Activated B cell treated with CpG ODN at 0.5 μM for 24 hours (primary cell): ENCODE data around the gene AIFM2. TPM values are rescaled to one million over a fixed set of nuclear protein-coding genes. Genes with fewer than 3 reads are reported as not detected.

Experiments
- ATAC-seq: fragments of 200-7000 bp; cut with Tn5 transposase; one replicate; pipeline ENCODE4 v1.10.0; 2021; ENCODE audit warnings: low read depth, mild to moderate bottlenecking, moderate library complexity
- CTCF ChIA-PET: fragments of 350-600 bp; sonication (Branson Sonifier 250); formaldehyde crosslinking; loops from one replicate; lab custom pipeline; 2021; ENCODE audit warnings: antibody characterized with exemption; lab: Charles Lee
- POLR2A ChIA-PET: fragments of 350-600 bp; sonication (Branson Sonifier 250); formaldehyde crosslinking; loops from one replicate; lab custom pipeline; 2021; ENCODE audit warnings: antibody characterized with exemption; lab: Charles Lee
- DNase-seq: peaks from one replicate; pipeline ENCODE4 v3.0.0; 2022
- H3K27ac Mint-ChIP-seq: one replicate; pipeline ENCODE4 v1.8.0; 2020; ENCODE audit warnings: mixed read lengths
- H3K27me3 Mint-ChIP-seq: one replicate; pipeline ENCODE4 v1.8.0; 2021; ENCODE audit warnings: mixed read lengths
- H3K36me3 Mint-ChIP-seq: one replicate; pipeline ENCODE4 v1.8.0; 2021; ENCODE audit warnings: low read depth, mixed read lengths
- H3K4me1 Mint-ChIP-seq: one replicate; pipeline ENCODE4 v1.8.0; 2021; ENCODE audit warnings: mixed read lengths
- H3K4me3 Mint-ChIP-seq: one replicate; pipeline ENCODE4 v1.8.0; 2020; ENCODE audit warnings: mild to moderate bottlenecking, mixed read lengths
- H3K9me3 Mint-ChIP-seq: one replicate; pipeline ENCODE4 v1.8.0; 2020; ENCODE audit warnings: mixed read lengths
- CTCF ChIP-seq: fragments of 200-600 bp; IDR thresholded peaks from one replicate; pipeline ENCODE4 v1.8.0; 2022; ENCODE audit warnings: antibody characterized with exemption, mild to moderate bottlenecking
- intact Hi-C: fragments of 100-400 bp; cut with micrococcal nuclease; formaldehyde crosslinking; loops from one replicate; pipeline ENCODE4 v1.15.1; 2024
- total RNA-seq: library from RNA; stranded (reverse); gene quantifications from 2 replicates; pipeline ENCODE4 v1.2.3, GENCODE V29; 2022

Gene AIFM2
- total RNA-seq, 1 donor from 2014 or later: 10.8 TPM

- CTCF ChIA-PET: no interaction called here
- Mint-ChIP-seq H3K27me3 (no peaks in the 10 kb centered on the region), H3K27ac (no peak overlapping the region), H3K36me3 (peaks cover 18% of the 10 kb centered on the region), H3K4me3 (no peak overlapping the region), H3K4me1 (peaks cover 3% of the 10 kb centered on the region), H3K9me3 (no peaks in the 10 kb centered on the region)
- no peak for ATAC-seq
- TF ChIP-seq CTCF: no peak
- no peak for DNase-seq
- POLR2A ChIA-PET: no interaction called here
- intact Hi-C loops: no loop called here
Observed at GRCh38 chr10:70121281-70121949, 11.2 kb downstream of the AIFM2 start.

GRCh38 chr10:70120417-70120816 is 12.2 kb downstream of the AIFM2 start:
- peaks cover 4% of the 10 kb centered on the region for H3K4me1 Mint-ChIP-seq
- no peak overlapping the region for H3K4me3 Mint-ChIP-seq
- no peak for TF ChIP-seq CTCF
- peaks cover 20% of the 10 kb centered on the region for H3K36me3 Mint-ChIP-seq
- ChIA-PET POLR2A (no interaction called here), CTCF (interaction anchor here (1.4 kb wide), 1 partner anchor 11 kb away, joined by 4 read pairs; no protein-coding TSS in a partner anchor)
- intact Hi-C loops: no loop called here
- H3K27ac Mint-ChIP-seq: no peak overlapping the region
- H3K9me3 Mint-ChIP-seq: no peaks in the 10 kb centered on the region
- no peaks in the 10 kb centered on the region for H3K27me3 Mint-ChIP-seq
- no peak for ATAC-seq
- DNase-seq: no peak

GRCh38 chr10:70119623-70120022 is 13.0 kb downstream of the AIFM2 start:
- Mint-ChIP-seq H3K4me1 (peaks cover 4% of the 10 kb centered on the region), H3K27ac (no peak overlapping the region), H3K27me3 (no peaks in the 10 kb centered on the region), H3K4me3 (no peak overlapping the region), H3K9me3 (no peaks in the 10 kb centered on the region), H3K36me3 (peaks cover 20% of the 10 kb centered on the region)
- DNase-seq: no peak
- POLR2A ChIA-PET: interaction anchor here (1.0 kb wide), 1 partner anchor 27 kb away, joined by 3 read pairs; the partner anchor contains the start of gene TYSND1
- no peak for ATAC-seq
- intact Hi-C loops: loop anchor here (5.0 kb wide), 1 partner anchor 243 kb away; no protein-coding TSS in a partner anchor
- no peak for TF ChIP-seq CTCF
- CTCF ChIA-PET: interaction anchor here (0.8 to 1.9 kb wide), 3 partner anchors 10 to 102 kb away, joined by 3 to 10 read pairs (median 4); partner anchors contain the start of gene TYSND1

GRCh38 chr10:70119197-70119596 is 13.4 kb downstream of the AIFM2 start:
- Mint-ChIP-seq H3K36me3 (peaks cover 20% of the 10 kb centered on the region), H3K27me3 (no peaks in the 10 kb centered on the region), H3K4me1 (peaks cover 4% of the 10 kb centered on the region), H3K9me3 (no peaks in the 10 kb centered on the region), H3K27ac (no peak overlapping the region), H3K4me3 (no peak overlapping the region)
- CTCF ChIA-PET: interaction anchor here (0.8 to 1.9 kb wide), 3 partner anchors 10 to 102 kb away, joined by 3 to 10 read pairs (median 4); partner anchors contain the start of gene TYSND1
- ATAC-seq (no peak), DNase-seq (no peak)
- intact Hi-C loops: loop anchor here (5.0 kb wide), 1 partner anchor 243 kb away; no protein-coding TSS in a partner anchor
- POLR2A ChIA-PET: interaction anchor here (1.0 kb wide), 1 partner anchor 27 kb away, joined by 3 read pairs; the partner anchor contains the start of gene TYSND1
- no peak for TF ChIP-seq CTCF

GRCh38 chr10:70118196-70118595 is 14.4 kb downstream of the AIFM2 start:
- no peak overlapping the region for H3K27ac Mint-ChIP-seq
- H3K27me3 Mint-ChIP-seq: no peaks in the 10 kb centered on the region
- H3K9me3 Mint-ChIP-seq: no peaks in the 10 kb centered on the region
- no peak for ATAC-seq
- no peak for DNase-seq
- H3K36me3 Mint-ChIP-seq: peaks cover 30% of the 10 kb centered on the region
- POLR2A ChIA-PET: no interaction called here
- CTCF ChIA-PET: interaction anchor here (0.8 to 3.5 kb wide), 3 partner anchors 26 to 56 kb away, joined by 3 to 16 read pairs (median 10); partner anchors contain the start of gene TYSND1
- TF ChIP-seq CTCF: no peak
- peaks cover 4% of the 10 kb centered on the region for H3K4me1 Mint-ChIP-seq
- intact Hi-C loops: loop anchor here (5.0 kb wide), 1 partner anchor 244 kb away; no protein-coding TSS in a partner anchor
- H3K4me3 Mint-ChIP-seq: no peak overlapping the region
